H9 (cell line): ENCODE data around the gene PREX1. TPM values are rescaled to one million over a fixed set of nuclear protein-coding genes. Genes with fewer than 3 reads are reported as not detected.

Source experiments
- DNase-seq: peaks from one replicate; pipeline ENCODE4 v3.0.0-alpha.2; 2017
- H2AFZ ChIP-seq: one replicate; pipeline ENCODE4 v1.6.1; 2013; ENCODE audit warnings: mild to moderate bottlenecking, low read length, control low read depth, moderate library complexity
- H2AK5ac ChIP-seq: 2 replicates; pipeline ENCODE4 v1.6.1; 2013; ENCODE audit warnings: low read length, control low read depth, mixed read lengths; ENCODE audit not compliant: insufficient read length
- H2BK120ac ChIP-seq: one replicate; pipeline ENCODE4 v1.6.1; 2013; ENCODE audit warnings: low read depth, mild to moderate bottlenecking, low read length, control low read depth, inconsistent platforms; ENCODE audit not compliant: poor library complexity, severe bottlenecking
- H2BK12ac ChIP-seq: 2 replicates; pipeline ENCODE4 v1.6.1; 2013; ENCODE audit warnings: low read length, control low read depth, mixed read lengths, low read depth; ENCODE audit not compliant: insufficient read length
- H2BK15ac ChIP-seq: 2 replicates; pipeline ENCODE4 v1.6.1; 2013; ENCODE audit warnings: low read depth, low read length, control low read depth
- H2BK20ac ChIP-seq: one replicate; pipeline ENCODE4 v1.6.1; 2013; ENCODE audit warnings: low read depth, mild to moderate bottlenecking, low read length, control low read depth, inconsistent platforms; ENCODE audit not compliant: poor library complexity, severe bottlenecking
- H2BK5ac ChIP-seq: 2 replicates; pipeline ENCODE4 v1.6.1; 2013; ENCODE audit warnings: low read length, control low read depth, mixed read lengths; ENCODE audit not compliant: insufficient read length
- H3K14ac ChIP-seq: 2 replicates; pipeline ENCODE4 v1.6.1; 2013; ENCODE audit warnings: low read length, control low read depth; ENCODE audit not compliant: insufficient read depth
- H3K18ac ChIP-seq: 2 replicates; pipeline ENCODE4 v1.6.1; 2013; ENCODE audit warnings: low read depth, mild to moderate bottlenecking, mixed read lengths, low read length, control low read depth; ENCODE audit not compliant: insufficient read length
- H3K23ac ChIP-seq: 2 replicates; pipeline ENCODE4 v1.6.1; 2013; ENCODE audit warnings: low read length, control low read depth, mixed read lengths, low read depth; ENCODE audit not compliant: insufficient read length
- H3K23me2 ChIP-seq: 2 replicates; pipeline ENCODE4 v1.6.1; 2013; ENCODE audit warnings: low read depth, mild to moderate bottlenecking, mixed read lengths, low read length, control low read depth; ENCODE audit not compliant: insufficient read length, poor library complexity, severe bottlenecking
- H3K27ac ChIP-seq: 2 replicates; pipeline ENCODE4 v1.5.1; 2013; ENCODE audit warnings: low read length, control low read depth, mixed read lengths, low read depth; ENCODE audit not compliant: insufficient read length
- H3K27me3 ChIP-seq: 2 replicates; pipeline ENCODE4 v1.6.1; 2013; ENCODE audit warnings: low read length, control low read depth, inconsistent platforms; ENCODE audit not compliant: insufficient read depth
- H3K4ac ChIP-seq: 2 replicates; pipeline ENCODE4 v1.6.1; 2013; ENCODE audit warnings: low read depth, mild to moderate bottlenecking, control low read depth, inconsistent platforms, low read length, moderate library complexity
- H3K4me1 ChIP-seq: 2 replicates; pipeline ENCODE4 v1.6.1; 2013; ENCODE audit warnings: low read length, control low read depth, inconsistent platforms; ENCODE audit not compliant: insufficient read depth
- H3K4me2 ChIP-seq: 2 replicates; pipeline ENCODE4 v1.6.1; 2013; ENCODE audit warnings: low read length, control low read depth, mixed read lengths; ENCODE audit not compliant: insufficient read length, insufficient read depth
- H3K56ac ChIP-seq: 2 replicates; pipeline ENCODE4 v1.6.1; 2013; ENCODE audit warnings: low read depth, mild to moderate bottlenecking, mixed read lengths, low read length, control low read depth; ENCODE audit not compliant: insufficient read length
- H3K79me1 ChIP-seq: 2 replicates; pipeline ENCODE4 v1.6.1; 2013; ENCODE audit warnings: low read depth, mild to moderate bottlenecking, moderate library complexity, low read length, control low read depth, inconsistent platforms; ENCODE audit not compliant: insufficient read depth, poor library complexity, severe bottlenecking
- H3K79me2 ChIP-seq: 2 replicates; pipeline ENCODE4 v1.6.1; 2013; ENCODE audit warnings: low read length, control low read depth, inconsistent platforms; ENCODE audit not compliant: insufficient read depth
- H3K9ac ChIP-seq: 2 replicates; pipeline ENCODE4 v1.6.1; 2013; ENCODE audit warnings: low read length, control low read depth, mixed read lengths; ENCODE audit not compliant: insufficient read length; ENCODE audit errors: extremely low read depth
- H3K9me3 ChIP-seq: one replicate; pipeline ENCODE4 v1.6.1; 2013; ENCODE audit warnings: low read depth, low read length, inconsistent platforms; ENCODE audit not compliant: control insufficient read depth
- H3T11ph ChIP-seq: one replicate; pipeline ENCODE4 v1.6.1; 2013; ENCODE audit warnings: mild to moderate bottlenecking, low read length, control low read depth, inconsistent platforms
- H4K20me1 ChIP-seq: one replicate; pipeline ENCODE4 v1.6.1; 2013; ENCODE audit not compliant: control insufficient read depth, insufficient read length, insufficient read depth
- H4K5ac ChIP-seq: 2 replicates; pipeline ENCODE4 v1.6.1; 2013; ENCODE audit warnings: low read depth, mild to moderate bottlenecking, mixed read lengths, low read length, control low read depth; ENCODE audit not compliant: insufficient read length
- H4K8ac ChIP-seq: replicated peaks from 2 replicates; pipeline ENCODE4 v1.6.1; 2013; ENCODE audit warnings: low read length, control low read depth, mixed read lengths, low read depth; ENCODE audit not compliant: insufficient read length
- H4K91ac ChIP-seq: 2 replicates; pipeline ENCODE4 v1.6.1; 2013; ENCODE audit warnings: low read depth, mild to moderate bottlenecking, moderate library complexity, mixed read lengths, low read length, control low read depth; ENCODE audit not compliant: insufficient read length
- H3K27ac Mint-ChIP-seq, 3 experiments: 2 replicates in 2 of 3; 3 replicates in 1 of 3; pipeline ENCODE4 v1.8.0; 2020 to 2021; ENCODE audit warnings: mixed read lengths in 3 of 3, mild to moderate bottlenecking in 1 of 3, moderate library complexity in 1 of 3
- H3K27me3 Mint-ChIP-seq: 2 replicates; pipeline ENCODE4 v1.8.0; 2021; ENCODE audit warnings: low read depth, mild to moderate bottlenecking, moderate library complexity, mixed read lengths
- H3K36me3 Mint-ChIP-seq, 3 experiments: 2 replicates in 2 of 3; 3 replicates in 1 of 3; pipeline ENCODE4 v1.8.0; 2020 to 2021; ENCODE audit warnings: low read depth in 3 of 3, mixed read lengths in 3 of 3; ENCODE audit not compliant: insufficient read depth in 1 of 3
- H3K4me1 Mint-ChIP-seq, 2 experiments: 2 replicates each; pipeline ENCODE4 v1.8.0; 2020; ENCODE audit warnings: mixed read lengths in 2 of 2
- H3K4me3 Mint-ChIP-seq, 2 experiments: 2 replicates in 1 of 2; 3 replicates in 1 of 2; pipeline ENCODE4 v1.8.0; 2020 to 2021; ENCODE audit warnings: mild to moderate bottlenecking in 2 of 2, mixed read lengths in 2 of 2, moderate library complexity in 1 of 2
- H3K9me3 Mint-ChIP-seq, 2 experiments: 2 replicates in 1 of 2; 3 replicates in 1 of 2; pipeline ENCODE4 v1.8.0; 2020; ENCODE audit warnings: mild to moderate bottlenecking in 2 of 2, mixed read lengths in 2 of 2, moderate library complexity in 1 of 2
- WGBS: extraction: QIAGEN DNeasy Blood & Tissue Kit; methylation state at CpG from one replicate; pipeline ENCODE4 v1.1.7; 2013; ENCODE audit warnings: missing lambda C conversion rate, low lambda C conversion rate, mixed read lengths; ENCODE audit not compliant: insufficient read length; ENCODE audit errors: extremely low coverage; 5-methylcytosine and 5-hydroxymethylcytosine counted together
- total RNA-seq: library from RNA; stranded (reverse); gene quantifications from 2 replicates; pipeline ENCODE4 v1.2.1, GENCODE V29; 2021
- TF ChIP-seq, protein P1 (sequence below): fragments of 200-600 bp; sonication (generic); conservative IDR thresholded peaks from 3 replicates; pipeline ENCODE4 v1.8.0; 2021; ENCODE audit warnings: antibody characterized with exemption, mild to moderate bottlenecking

Gene PREX1
- total RNA-seq, 1 experiment from 2014 or later = 6.6 TPM

DNA sequence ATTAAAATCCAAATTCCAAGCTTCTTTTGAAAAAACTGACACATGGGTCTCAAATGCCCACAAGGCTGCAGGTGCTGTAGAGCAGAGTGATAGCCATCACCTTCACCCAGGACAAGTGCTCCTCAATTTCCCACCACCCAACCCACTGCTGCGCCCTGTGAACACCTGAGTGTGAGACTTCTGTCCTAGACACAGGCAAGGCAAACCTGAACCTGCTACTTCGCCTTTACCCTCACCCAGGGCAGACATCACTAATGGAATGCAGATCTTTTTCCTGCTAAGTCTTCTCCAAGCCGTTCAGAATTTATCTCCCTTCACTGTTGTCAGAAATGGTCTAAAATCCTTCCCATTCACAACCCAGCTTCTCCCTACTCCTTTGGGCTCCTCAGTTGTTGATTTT, 65.9 kb downstream of the PREX1 start:
- H3K23ac ChIP-seq = no peak overlapping the region
- H2AFZ ChIP-seq = no peak overlapping the region
- H3K4me3 Mint-ChIP-seq = no peak overlapping the region
- no peak overlapping the region for H2BK12ac ChIP-seq
- H3K27ac Mint-ChIP-seq = no peak overlapping the region; a peak in 3 of 7 replicates
- no peak overlapping the region for H3K56ac ChIP-seq
- no peak overlapping the region for H4K91ac ChIP-seq
- H4K20me1 ChIP-seq = no peaks in the 10 kb centered on the region
- no peak overlapping the region for H2AK5ac ChIP-seq
- no peaks in the 10 kb centered on the region; the same call in 1 of the 2 replicates for H3K27me3 Mint-ChIP-seq
- no peak for DNase-seq
- TF ChIP-seq, protein P1, sequence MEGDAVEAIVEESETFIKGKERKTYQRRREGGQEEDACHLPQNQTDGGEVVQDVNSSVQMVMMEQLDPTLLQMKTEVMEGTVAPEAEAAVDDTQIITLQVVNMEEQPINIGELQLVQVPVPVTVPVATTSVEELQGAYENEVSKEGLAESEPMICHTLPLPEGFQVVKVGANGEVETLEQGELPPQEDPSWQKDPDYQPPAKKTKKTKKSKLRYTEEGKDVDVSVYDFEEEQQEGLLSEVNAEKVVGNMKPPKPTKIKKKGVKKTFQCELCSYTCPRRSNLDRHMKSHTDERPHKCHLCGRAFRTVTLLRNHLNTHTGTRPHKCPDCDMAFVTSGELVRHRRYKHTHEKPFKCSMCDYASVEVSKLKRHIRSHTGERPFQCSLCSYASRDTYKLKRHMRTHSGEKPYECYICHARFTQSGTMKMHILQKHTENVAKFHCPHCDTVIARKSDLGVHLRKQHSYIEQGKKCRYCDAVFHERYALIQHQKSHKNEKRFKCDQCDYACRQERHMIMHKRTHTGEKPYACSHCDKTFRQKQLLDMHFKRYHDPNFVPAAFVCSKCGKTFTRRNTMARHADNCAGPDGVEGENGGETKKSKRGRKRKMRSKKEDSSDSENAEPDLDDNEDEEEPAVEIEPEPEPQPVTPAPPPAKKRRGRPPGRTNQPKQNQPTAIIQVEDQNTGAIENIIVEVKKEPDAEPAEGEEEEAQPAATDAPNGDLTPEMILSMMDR = no peak
- H3K14ac ChIP-seq = no peak overlapping the region
- no peak overlapping the region for H2BK15ac ChIP-seq
- no peak overlapping the region for H3K18ac ChIP-seq
- WGBS = no CpG with 5 or more reads among the region's 3 CpGs
- no peak overlapping the region for H2BK5ac ChIP-seq
- no peak overlapping the region for H2BK20ac ChIP-seq
- peaks cover 14 to 18% of the 10 kb centered on the region in 2 experiments for H3K4me1 Mint-ChIP-seq
- H3K27ac ChIP-seq = no peak overlapping the region
- H3K9me3 ChIP-seq = no peaks in the 10 kb centered on the region
- H3K23me2 ChIP-seq = no peaks in the 10 kb centered on the region
- H3K9ac ChIP-seq = no peak overlapping the region
- H3K79me1 ChIP-seq = no peaks in the 10 kb centered on the region
- H3K36me3 Mint-ChIP-seq = peaks cover 4 to 23% (median 8%) of the 10 kb centered on the region in 3 experiments; a peak in 6 of 7 replicates
- no peaks in the 10 kb centered on the region for H3K79me2 ChIP-seq
- H3K9me3 Mint-ChIP-seq = peaks cover 17 to 24% of the 10 kb centered on the region in 2 experiments
- no peaks in the 10 kb centered on the region for H3K4me1 ChIP-seq
- H3T11ph ChIP-seq = no peak overlapping the region
- H4K5ac ChIP-seq = no peak overlapping the region
- H4K8ac ChIP-seq = no peak overlapping the region
- no peak overlapping the region for H3K4me2 ChIP-seq
- no peak overlapping the region for H3K4ac ChIP-seq
- H2BK120ac ChIP-seq = no peak overlapping the region
- H3K27me3 ChIP-seq = no peaks in the 10 kb centered on the region
